Spleen (tissue), 11 donors: Measurements from ENCODE around the gene RAB40C. TPM values are rescaled to one million over a fixed set of nuclear protein-coding genes. Genes with fewer than 3 reads are reported as not detected.

Experiments
- DNase-seq: peaks from one replicate; pipeline ENCODE4 v3.0.0-alpha.2; 2020
- H3K27ac ChIP-seq, 8 donors: fragments of 200-600 bp; sonication (generic) in 7 of 8; 1 replicate in 4 of 8; 2 replicates in 4 of 8; pipeline versions ENCODE4 v1.5.0 to v1.8.0; 2016 to 2021; ENCODE audit warnings: inconsistent platforms in 4 of 8, mild to moderate bottlenecking in 4 of 8, moderate library complexity in 1 of 8
- H3K27me3 ChIP-seq, 7 donors: fragments of 200-600 bp; sonication (generic) in 6 of 7; replicated peaks in 1 of 7; 1 replicate in 4 of 7; 2 replicates in 3 of 7; pipeline versions ENCODE4 v1.5.0 to v1.8.0; 2016 to 2021; ENCODE audit warnings: inconsistent platforms in 3 of 7, mild to moderate bottlenecking in 1 of 7
- H3K36me3 ChIP-seq, 6 donors: fragments of 200-600 bp; sonication (generic) in 5 of 6; 1 replicate in 4 of 6; 2 replicates in 2 of 6; pipeline versions ENCODE4 v1.5.0 to v1.8.0; 2016 to 2021; ENCODE audit warnings: inconsistent platforms in 2 of 6
- H3K4me1 ChIP-seq, 6 donors: fragments of 200-600 bp; sonication (generic) in 5 of 6; 1 replicate in 3 of 6; 2 replicates in 3 of 6; pipeline versions ENCODE4 v1.5.0 to v1.8.0; 2016 to 2021; ENCODE audit warnings: inconsistent platforms in 3 of 6
- H3K4me3 ChIP-seq, 8 donors: fragments of 200-600 bp; sonication (generic) in 7 of 8; 1 replicate in 4 of 8; 2 replicates in 4 of 8; pipeline versions ENCODE4 v1.5.0 to v1.8.0; 2016 to 2021; ENCODE audit warnings: inconsistent platforms in 4 of 8, mild to moderate bottlenecking in 4 of 8, moderate library complexity in 2 of 8
- H3K9me3 ChIP-seq, 8 donors: fragments of 200-600 bp; sonication (generic) in 7 of 8; 1 replicate in 4 of 8; 2 replicates in 4 of 8; pipeline versions ENCODE4 v1.5.0 to v1.8.0; 2016 to 2021; ENCODE audit warnings: inconsistent platforms in 4 of 8
- CTCF ChIP-seq, 11 experiments: fragments of 200-600 bp in 7 of 11; fragments of 450-650 bp in 4 of 11; sonication (generic) in 4 of 11; IDR thresholded peaks in 8 of 11; conservative IDR thresholded peaks in 3 of 11; 1 replicate in 7 of 11; 2 replicates in 4 of 11; pipeline versions ENCODE4 v1.4.0 to v1.8.0; 2016 to 2021; ENCODE audit warnings: antibody characterized with exemption in 11 of 11, inconsistent platforms in 4 of 11, mild to moderate bottlenecking in 1 of 11
- POLR2A ChIP-seq, 3 donors: fragments of 450-650 bp; IDR thresholded peaks; one replicate each; pipeline ENCODE4 v1.5.1; 2017; ENCODE audit warnings: antibody characterized with exemption in 3 of 3, mild to moderate bottlenecking in 1 of 3
- POLR2AphosphoS5 ChIP-seq, 3 donors: sonication (generic); formaldehyde crosslinking; IDR thresholded peaks; one replicate each; pipeline ENCODE4 v1.5.1; 2017; ENCODE audit warnings: antibody characterized with exemption in 3 of 3
- WGBS, 5 donors: extraction: QIAGEN DNeasy Blood & Tissue Kit in 3 of 5; methylation state at CpG; one replicate each; pipeline versions ENCODE4 v1.1.5 to v1.1.7; 2013 to 2018; 5-methylcytosine and 5-hydroxymethylcytosine counted together
- intact Hi-C: fragments of 100-400 bp; cut with DNase I; formaldehyde crosslinking; loops from one replicate; pipeline ENCODE4 v1.15.0; 2023; ENCODE audit warnings: low total_unique reads
- polyA plus RNA-seq, 3 donors: library from polyadenylated mRNA; stranded (reverse); fragments of 200-250 nt; gene quantifications; one replicate each; pipeline ENCODE4 v1.2.1, GENCODE V29; 2013
- total RNA-seq, 7 donors: library from RNA; depleted of rRNA in 3 of 7; stranded (reverse); fragments of >200 nt in 3 of 7; fragmentation: NEBNext Ultra II Directional in 4 of 7; extraction: Animal tissue kit (Norgen Biotek cat#: 25700) in 4 of 7; gene quantifications; one replicate each; pipeline versions ENCODE4 v1.1.0 to v1.2.1, GENCODE V29; 2016 to 2021
- donor health status: healthy with polysubstance abuse.
- donor health status: DM: no; HTN: no; CAD: no; lungs with moderate emphysema.
- donor health status: DM: no; HTN: no; CAD: no.
- donor health status: Bipolar disorder and iron deficiency.
- donor health status: healthy.
- donor health status: DM: no; HTN: no; CAD: no.
- donor health status: DM: yes; HTN: yes; CAD: no.

Gene RAB40C
- total and polyA plus RNA-seq, 10 donors, result 8.1 to 21.6 (median 15.2) TPM

DNA sequence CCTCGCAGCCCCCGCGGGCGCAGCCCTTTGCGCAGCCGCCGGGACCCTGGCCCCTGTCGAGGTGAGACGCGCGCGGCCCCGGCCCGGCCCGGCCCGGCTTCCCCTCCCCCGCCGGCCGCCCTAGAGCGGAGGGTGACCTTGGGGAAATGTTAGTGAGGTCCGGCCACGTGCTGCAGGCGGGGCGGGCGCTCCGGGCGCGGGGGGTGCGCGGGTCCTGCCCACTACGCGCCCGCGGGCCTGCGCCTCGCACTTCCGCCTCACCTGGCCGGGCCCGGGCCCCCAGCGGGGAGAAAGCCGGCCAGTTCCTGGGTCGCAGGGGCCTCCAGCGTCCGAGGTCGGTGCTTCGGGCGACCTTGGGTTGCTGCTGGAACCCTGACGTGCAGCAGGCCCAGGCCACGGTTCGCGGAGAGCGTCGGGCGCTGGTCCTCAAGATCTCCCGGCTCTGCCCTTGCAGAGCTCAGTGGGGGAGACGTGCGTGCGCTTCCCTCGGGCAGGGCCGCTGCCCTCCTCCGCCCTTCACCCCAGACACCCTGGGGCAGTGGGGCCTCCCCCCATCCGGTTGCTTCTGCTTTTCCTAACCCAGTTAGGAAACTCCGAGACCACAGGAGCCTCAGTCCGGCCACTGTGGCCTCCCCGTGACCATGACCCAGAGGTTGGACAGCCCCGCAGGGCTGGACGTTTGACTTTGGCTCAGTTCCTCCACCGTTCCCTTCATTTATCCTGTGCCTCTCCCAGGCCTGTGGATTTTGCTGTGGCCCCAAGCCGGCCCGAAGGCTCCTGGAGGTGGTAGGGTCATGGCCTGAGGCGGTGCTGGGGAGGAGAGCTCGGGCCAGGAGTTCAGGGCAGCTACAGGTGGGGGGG, 52.6 kb downstream of the RAB40C start:
- 0 to 10% (median 5%) methylated on average over 26 to 72 of the region's 72 CpGs for WGBS, 5 donors
- DNase-seq, result peak; percentile 90
- Histone ChIP-seq H3K4me3 (peak overlapping the region; percentile 82 to 99 (median 94)), H3K36me3 (no peaks in the 10 kb centered on the region), H3K4me1 (peaks cover 17 to 88% (median 54%) of the 10 kb centered on the region in 6 donors), H3K27ac (peak overlapping the region; percentile 77 to 93 (median 88)), H3K27me3 (no peaks in the 10 kb centered on the region), H3K9me3 (no peaks in the 10 kb centered on the region)
- intact Hi-C loops, result loop anchor here (5.0 kb wide), 1 partner anchor 55 kb away; no protein-coding TSS in a partner anchor
- TF ChIP-seq POLR2AphosphoS5 (IDR thresholded peaks at IDR 0.05) (peak; percentile 25 to 72 (median 56)), CTCF (IDR thresholded peaks at IDR 0.05 in 8 of 11, conservative IDR thresholded peaks at IDR 0.05 in 3 of 11) (no peak), POLR2A (IDR thresholded peaks at IDR 0.05) (no peak)

- Histone ChIP-seq H3K4me1 (peaks cover 17 to 88% (median 54%) of the 10 kb centered on the region in 6 donors), H3K4me3 (peak overlapping the region; percentile 82 to 99 (median 94)), H3K9me3 (no peaks in the 10 kb centered on the region), H3K27ac (peak overlapping the region in 6 of 8 donors; percentile 88 to 93 (median 89)), H3K27me3 (no peaks in the 10 kb centered on the region), H3K36me3 (no peaks in the 10 kb centered on the region)
- intact Hi-C loops, result loop anchor here (5.0 kb wide), 1 partner anchor 56 kb away; no protein-coding TSS in a partner anchor
- no peak for TF ChIP-seq POLR2AphosphoS5 (IDR thresholded peaks at IDR 0.05)
- DNase-seq, result peak; percentile 79
- 84 to 91% (median 86%) methylated on average over 12 to 13 of the region's 13 CpGs for WGBS, 5 donors
Observed at GRCh38 chr16:643050-643368, 53.1 kb downstream of the RAB40C start.

GRCh38 chr16:644556-644955, 54.7 kb downstream of the RAB40C start:
- H3K27ac ChIP-seq, result no peak overlapping the region
- no peaks in the 10 kb centered on the region for H3K36me3 ChIP-seq
- H3K4me1 ChIP-seq, result peaks cover 23 to 87% (median 57%) of the 10 kb centered on the region in 6 donors
- H3K4me3 ChIP-seq, result no peak overlapping the region
- WGBS, 5 donors, result 91 to 95% (median 93%) methylated on average over 12 of the region's 12 CpGs
- DNase-seq, result no peak
- H3K9me3 ChIP-seq, result no peaks in the 10 kb centered on the region
- no peaks in the 10 kb centered on the region for H3K27me3 ChIP-seq
- TF ChIP-seq POLR2A (IDR thresholded peaks at IDR 0.05), result no peak
- TF ChIP-seq POLR2AphosphoS5 (IDR thresholded peaks at IDR 0.05), result no peak
- no peak for TF ChIP-seq CTCF (IDR thresholded peaks at IDR 0.05 in 8 of 11, conservative IDR thresholded peaks at IDR 0.05 in 3 of 11)
- intact Hi-C loops, result loop anchor here (5.0 kb wide), 1 partner anchor 57 kb away; no protein-coding TSS in a partner anchor

GRCh38 chr16:645852-646678, 56.2 kb downstream of the RAB40C start:
- TF ChIP-seq POLR2AphosphoS5 (IDR thresholded peaks at IDR 0.05) (peak in 2 of 3 donors; percentile 14 to 36), CTCF (IDR thresholded peaks at IDR 0.05 in 8 of 11, conservative IDR thresholded peaks at IDR 0.05 in 3 of 11) (no peak), POLR2A (IDR thresholded peaks at IDR 0.05) (no peak)
- Histone ChIP-seq H3K27me3 (no peaks in the 10 kb centered on the region), H3K27ac (peak overlapping the region in 2 of 8 donors; percentile 12 to 96), H3K4me1 (peaks cover 23 to 89% (median 66%) of the 10 kb centered on the region in 6 donors), H3K36me3 (no peaks in the 10 kb centered on the region), H3K9me3 (no peaks in the 10 kb centered on the region), H3K4me3 (no peak overlapping the region)
- WGBS, 5 donors, result 70 to 88% (median 81%) methylated on average over 15 to 32 of the region's 32 CpGs
- no peak for DNase-seq
- intact Hi-C loops, result no loop called here
